Large intestine (tissue), 3 donors: ENCODE data around the gene STARD10. TPM values are rescaled to one million over a fixed set of nuclear protein-coding genes. Genes with fewer than 3 reads are reported as not detected.
A peak's percentile ranks its signal among the peaks of the same experiment; 100 is the strongest.

Experiments
- DNase-seq, 2 donors: peaks; one replicate each; pipeline versions ENCODE4 v3.0.0 to v3.0.0-alpha.2; 2013
- H3K27ac ChIP-seq: one replicate; pipeline ENCODE4 v1.5.1; 2013; ENCODE audit warnings: low read length
- H3K27me3 ChIP-seq: 2 replicates; pipeline ENCODE4 v1.6.1; 2013; ENCODE audit warnings: low read length; ENCODE audit not compliant: control insufficient read depth, insufficient read depth
- H3K36me3 ChIP-seq: 2 replicates; pipeline ENCODE4 v1.6.1; 2013; ENCODE audit warnings: low read length; ENCODE audit not compliant: control insufficient read depth, insufficient read depth
- H3K4me1 ChIP-seq: one replicate; pipeline ENCODE4 v1.6.1; 2013; ENCODE audit warnings: low read length; ENCODE audit not compliant: control insufficient read depth, insufficient read depth
- H3K4me3 ChIP-seq: one replicate; pipeline ENCODE4 v1.5.1; 2013; ENCODE audit warnings: low read length
- H3K9me3 ChIP-seq: one replicate; pipeline ENCODE4 v1.6.1; 2013; ENCODE audit warnings: mild to moderate bottlenecking, low read depth, low read length, moderate library complexity; ENCODE audit not compliant: control insufficient read depth
- WGBS: methylation state at CpG from one replicate; pipeline ENCODE4 v1.1.5; 2013; ENCODE audit warnings: low lambda C conversion rate; ENCODE audit not compliant: insufficient coverage; 5-methylcytosine and 5-hydroxymethylcytosine counted together
- polyA plus RNA-seq: library from polyadenylated mRNA; unstranded; fragments of 120-200 nt; gene quantifications from one replicate; pipeline ENCODE4 v1.2.1, GENCODE V29; 2013

The STARD10 gene
- polyA plus RNA-seq, 1 donor: 331 TPM

DNA sequence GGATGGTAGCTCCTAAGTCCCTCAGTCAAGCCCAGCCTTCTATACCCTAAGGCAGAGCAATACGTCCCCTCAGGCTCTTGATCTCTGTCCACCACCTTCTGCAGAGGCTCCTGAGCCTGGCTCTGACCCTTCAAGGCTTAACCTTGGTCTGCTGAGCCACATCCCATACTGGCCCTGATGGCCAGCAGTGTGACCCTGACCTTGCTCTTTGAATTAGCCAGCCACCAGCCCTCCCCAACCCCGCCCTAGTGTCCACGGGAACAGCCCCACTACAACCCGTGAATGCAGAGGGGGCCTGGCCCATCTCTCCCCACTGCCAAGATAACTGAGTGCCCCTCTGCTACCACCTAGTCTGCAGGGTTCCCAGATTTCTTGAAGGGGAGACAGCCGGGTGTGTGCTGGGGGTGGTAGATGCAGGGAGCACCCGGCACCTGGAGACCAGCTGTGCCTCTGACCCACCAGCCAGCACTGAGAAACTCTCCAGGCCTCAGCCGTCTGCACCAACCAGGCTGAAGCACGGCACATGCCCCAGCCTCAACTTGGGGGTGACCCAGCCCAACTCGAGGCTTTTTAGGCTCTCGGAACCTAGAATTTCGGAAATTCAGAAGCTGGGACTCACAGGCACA lies 47.8 kb downstream of the STARD10 start:
- Histone ChIP-seq H3K9me3 (no peaks in the 10 kb centered on the region), H3K4me1 (peaks cover 66% of the 10 kb centered on the region), H3K27me3 (no peaks in the 10 kb centered on the region), H3K36me3 (no peaks in the 10 kb centered on the region), H3K27ac (no peak overlapping the region), H3K4me3 (no peak overlapping the region)
- WGBS: no CpG with 5 or more reads among the region's 11 CpGs
- no peak for DNase-seq

- no peak overlapping the region for H3K27ac ChIP-seq
Observed at GRCh38 chr11:72745511-72745910, 48.3 kb downstream of the STARD10 start.

GRCh38 chr11:72744474-72744873 lies 49.4 kb downstream of the STARD10 start:
- no peak for DNase-seq
- Histone ChIP-seq H3K9me3 (no peaks in the 10 kb centered on the region), H3K36me3 (no peaks in the 10 kb centered on the region), H3K4me1 (peaks cover 62% of the 10 kb centered on the region), H3K4me3 (no peak overlapping the region), H3K27me3 (no peaks in the 10 kb centered on the region), H3K27ac (no peak overlapping the region)
- no CpG with 5 or more reads among the region's 6 CpGs for WGBS

More at GRCh38 chr11:72745511-72745910, 48.3 kb downstream of the STARD10 start:
- no peaks in the 10 kb centered on the region for H3K36me3 ChIP-seq
- H3K4me3 ChIP-seq: no peak overlapping the region
- H3K4me1 ChIP-seq: peaks cover 65% of the 10 kb centered on the region
- DNase-seq: no peak
- WGBS: no CpG with 5 or more reads among the region's 5 CpGs
- H3K27me3 ChIP-seq: no peaks in the 10 kb centered on the region
- no peaks in the 10 kb centered on the region for H3K9me3 ChIP-seq

DNA sequence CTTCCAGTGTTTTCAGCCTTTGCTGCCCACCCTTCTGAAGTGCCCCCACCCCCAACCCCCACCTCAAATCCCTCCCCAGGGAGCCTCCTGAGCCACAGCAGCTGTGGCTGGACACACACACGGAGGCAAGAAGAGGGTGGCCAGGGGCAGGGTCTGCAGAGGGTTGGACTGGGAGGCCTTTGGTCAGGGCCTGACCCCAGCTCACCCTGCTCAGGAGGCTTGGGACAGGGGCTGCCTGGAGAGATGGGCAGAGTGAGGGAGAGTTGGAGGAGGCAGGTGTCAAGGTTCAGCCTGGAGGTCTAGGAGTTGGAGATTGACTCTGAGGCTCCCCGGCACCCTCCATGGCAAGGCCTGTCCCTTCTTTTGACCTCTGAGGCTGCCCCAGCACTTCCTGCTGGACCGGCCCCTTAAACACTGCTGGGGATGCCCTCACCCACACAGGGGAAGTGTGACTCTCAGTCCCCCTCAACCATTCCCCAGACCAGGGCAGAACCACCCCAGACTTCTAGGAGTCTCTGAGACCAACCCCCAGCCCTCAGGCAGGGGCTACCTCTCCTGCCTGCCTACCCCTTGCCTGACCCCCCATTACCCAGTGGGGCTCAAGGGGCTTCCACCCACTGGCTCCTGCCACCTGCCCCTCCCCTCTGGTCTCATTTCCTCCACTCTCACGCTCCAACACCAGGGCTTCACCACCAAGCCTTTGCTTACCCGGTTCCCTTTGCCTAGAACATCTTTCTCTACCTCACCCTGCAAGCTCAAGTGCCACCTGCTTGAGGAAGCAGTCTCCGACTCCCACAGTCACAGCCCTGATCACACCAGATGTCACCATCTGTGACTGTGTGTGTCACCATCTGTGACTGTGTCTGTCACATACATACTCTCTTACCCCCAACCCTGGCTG lies 50.3 kb downstream of the STARD10 start:
- H3K4me1 ChIP-seq: peaks cover 58% of the 10 kb centered on the region
- H3K9me3 ChIP-seq: no peaks in the 10 kb centered on the region
- no peaks in the 10 kb centered on the region for H3K27me3 ChIP-seq
- no peak for DNase-seq
- no peaks in the 10 kb centered on the region for H3K36me3 ChIP-seq
- H3K27ac ChIP-seq: no peak overlapping the region
- no peak overlapping the region for H3K4me3 ChIP-seq
- no CpG with 5 or more reads among the region's 6 CpGs for WGBS

DNA sequence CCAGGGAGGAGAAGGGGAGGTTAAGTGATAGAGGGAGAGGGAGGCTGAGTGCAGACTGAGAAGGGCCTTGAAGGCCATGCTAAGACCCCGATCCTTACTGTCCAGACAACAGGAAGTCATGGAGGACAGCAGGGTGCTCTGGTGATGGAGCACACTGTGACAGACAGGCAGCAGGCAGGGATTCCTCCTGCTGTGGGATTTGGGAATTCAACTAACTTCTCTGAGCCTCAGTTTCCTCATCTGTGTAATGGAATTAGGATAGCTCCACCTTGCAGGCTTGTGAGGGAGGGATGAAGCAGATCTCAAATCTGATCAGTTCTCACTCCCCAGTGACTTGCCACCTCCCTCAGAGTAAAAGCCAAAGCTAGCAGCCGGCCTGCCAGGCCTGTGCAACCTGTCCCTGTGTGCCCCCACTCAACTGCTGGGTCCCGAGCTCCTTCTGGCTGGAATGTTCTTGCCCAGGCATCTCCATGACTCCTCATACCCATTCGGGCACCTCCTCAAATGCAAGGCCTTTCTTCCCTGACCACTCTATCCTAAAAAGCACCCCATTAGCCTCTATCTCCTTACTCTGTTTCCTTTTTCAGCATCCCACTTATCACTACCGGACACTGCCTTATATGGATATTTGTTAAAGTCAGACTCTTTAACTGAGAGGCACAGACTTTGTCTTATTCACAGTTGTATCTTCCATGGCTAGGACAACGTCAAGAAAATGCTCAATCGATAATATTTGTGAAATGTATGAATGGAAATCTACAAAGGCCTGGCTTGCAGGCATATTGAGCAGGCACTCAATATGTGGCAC lies 51.1 kb downstream of the STARD10 start:
- Histone ChIP-seq H3K27me3 (no peaks in the 10 kb centered on the region), H3K27ac (peak overlapping the region; percentile 72), H3K36me3 (no peaks in the 10 kb centered on the region), H3K4me1 (peaks cover 52% of the 10 kb centered on the region), H3K4me3 (no peak overlapping the region), H3K9me3 (no peaks in the 10 kb centered on the region)
- no CpG with 5 or more reads among the region's 7 CpGs for WGBS
- DNase-seq: no peak

DNA sequence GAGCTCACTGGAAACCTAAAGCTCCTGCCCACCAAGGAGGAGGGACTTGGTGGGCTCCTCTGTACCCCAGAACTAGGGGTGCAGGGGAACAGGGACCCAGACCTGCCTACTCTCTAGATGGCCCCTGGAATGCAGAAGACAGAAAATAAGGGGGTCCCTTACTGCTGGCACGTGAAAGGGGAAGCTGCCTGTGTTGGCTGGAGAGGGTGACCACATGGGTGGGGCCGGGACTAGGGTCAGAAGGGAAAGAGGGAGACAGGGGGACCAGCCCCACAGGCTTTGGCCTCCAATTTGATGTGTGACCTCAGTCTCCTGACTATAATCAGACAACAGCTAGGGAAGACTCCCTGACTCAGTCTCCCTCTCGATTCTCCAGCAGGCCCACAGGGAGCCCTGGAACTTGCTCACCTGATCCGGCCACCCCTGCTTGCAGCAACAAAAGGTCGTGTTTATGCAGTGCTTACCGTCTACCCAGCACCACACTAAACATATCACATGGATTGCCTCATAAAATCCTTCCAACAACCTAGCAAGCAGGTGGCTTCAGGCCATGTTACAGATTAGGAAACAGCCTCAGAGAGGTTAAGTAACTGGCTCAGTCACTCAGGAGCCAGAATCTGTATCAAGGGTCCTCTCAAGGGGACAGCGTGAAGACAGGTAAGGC lies 51.9 kb downstream of the STARD10 start:
- no peaks in the 10 kb centered on the region for H3K36me3 ChIP-seq
- peaks cover 46% of the 10 kb centered on the region for H3K4me1 ChIP-seq
- H3K27me3 ChIP-seq: no peaks in the 10 kb centered on the region
- peak overlapping the region; percentile 72 for H3K27ac ChIP-seq
- H3K9me3 ChIP-seq: no peaks in the 10 kb centered on the region
- H3K4me3 ChIP-seq: no peak overlapping the region
- no CpG with 5 or more reads among the region's 7 CpGs for WGBS
- DNase-seq: peak; percentile 72 to 81

- no CpG with 5 or more reads among the region's 8 CpGs for WGBS
- Histone ChIP-seq H3K4me3 (no peak overlapping the region), H3K27ac (peak overlapping the region; percentile 72), H3K9me3 (no peaks in the 10 kb centered on the region), H3K36me3 (no peaks in the 10 kb centered on the region), H3K4me1 (peaks cover 43% of the 10 kb centered on the region), H3K27me3 (no peaks in the 10 kb centered on the region)
- DNase-seq: peak; percentile 77 to 83
Observed at GRCh38 chr11:72741429-72741833, 52.4 kb downstream of the STARD10 start.

DNA sequence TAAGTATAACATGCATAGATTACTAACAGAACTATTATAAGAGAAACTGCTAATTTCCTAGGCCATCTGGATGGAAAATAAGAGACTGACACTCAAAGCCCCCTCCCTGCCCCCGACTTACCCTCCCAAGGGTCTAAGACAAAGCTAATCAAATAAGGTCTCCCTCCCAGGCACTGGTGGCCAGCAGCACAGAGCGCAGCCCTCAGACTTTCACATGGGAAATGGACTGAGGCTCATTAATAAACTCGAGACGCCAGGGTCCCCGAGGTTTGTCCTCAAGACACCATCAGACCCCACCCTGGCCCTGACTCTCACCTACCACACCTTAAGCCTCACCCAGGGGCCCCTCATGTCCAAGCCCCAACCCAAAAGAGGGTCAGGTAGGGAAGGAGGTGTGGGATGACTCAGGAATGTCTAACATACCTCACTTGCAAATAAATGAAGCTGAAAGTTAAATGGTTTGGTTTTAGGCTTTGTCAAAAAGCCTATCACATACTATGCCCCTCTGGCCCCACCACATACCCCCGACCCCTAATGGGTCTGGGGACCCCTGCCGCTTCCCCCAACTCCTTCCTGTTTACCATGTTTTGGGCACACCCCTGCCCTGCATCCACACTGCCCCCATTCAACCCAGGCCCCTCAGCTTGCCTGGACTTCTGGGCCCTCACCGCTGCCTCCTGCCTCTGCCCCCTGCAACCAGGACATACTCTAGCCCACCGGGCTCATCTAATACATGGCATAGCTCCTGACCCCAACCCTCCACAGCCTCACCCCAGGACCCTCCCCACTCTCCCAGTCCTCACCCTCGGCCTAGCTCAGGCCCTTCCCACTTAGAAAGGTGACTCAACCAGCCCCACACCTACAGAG lies 53.1 kb downstream of the STARD10 start:
- Histone ChIP-seq H3K4me3 (no peak overlapping the region), H3K27ac (peak overlapping the region; percentile 72), H3K36me3 (no peaks in the 10 kb centered on the region), H3K27me3 (no peaks in the 10 kb centered on the region), H3K9me3 (no peaks in the 10 kb centered on the region), H3K4me1 (peaks cover 40% of the 10 kb centered on the region)
- DNase-seq: no peak
- WGBS: no CpG with 5 or more reads among the region's 10 CpGs

GRCh38 chr11:72740060-72740424 lies 53.8 kb downstream of the STARD10 start:
- no CpG with 5 or more reads among the region's 2 CpGs for WGBS
- peaks cover 40% of the 10 kb centered on the region for H3K4me1 ChIP-seq
- H3K4me3 ChIP-seq: no peak overlapping the region
- H3K9me3 ChIP-seq: no peaks in the 10 kb centered on the region
- H3K27me3 ChIP-seq: no peaks in the 10 kb centered on the region
- no peak for DNase-seq
- no peaks in the 10 kb centered on the region for H3K36me3 ChIP-seq
- H3K27ac ChIP-seq: no peak overlapping the region
